Right cardiac atrium (tissue), 5 donors: ENCODE results near the gene B4GALNT1. TPM values are rescaled to one million over a fixed set of nuclear protein-coding genes. Genes with fewer than 3 reads are reported as not detected.

Source experiments
- ATAC-seq, 2 donors: fragments of 200-7000 bp; cut with Tn5 transposase; one replicate each; pipeline versions ENCODE4 v1.8.0 to v1.9.1; 2020; ENCODE audit warnings: moderate library complexity in 2 of 2, mild to moderate bottlenecking in 1 of 2
- DNase-seq, 3 donors: peaks; one replicate each; pipeline ENCODE4 v3.0.0-alpha.2; 2020
- H3K27ac ChIP-seq: one replicate; pipeline ENCODE4 v1.5.1; 2013; ENCODE audit warnings: mild to moderate bottlenecking, low read length, control low read depth, moderate library complexity
- H3K27me3 ChIP-seq: one replicate; pipeline ENCODE4 v1.6.1; 2013; ENCODE audit not compliant: control insufficient read depth, insufficient read depth
- H3K4me1 ChIP-seq: one replicate; pipeline ENCODE4 v1.6.1; 2013; ENCODE audit warnings: low read length; ENCODE audit not compliant: control insufficient read depth, insufficient read depth
- H3K4me3 ChIP-seq: one replicate; pipeline ENCODE4 v1.5.1; 2013; ENCODE audit warnings: low read length, control low read depth
- H3K9me3 ChIP-seq: one replicate; pipeline ENCODE4 v1.6.1; 2013; ENCODE audit warnings: low read length; ENCODE audit not compliant: control insufficient read depth
- WGBS: extraction: QIAGEN DNeasy Blood & Tissue Kit; methylation state at CpG from one replicate; pipeline ENCODE4 v1.1.7; 2013; 5-methylcytosine and 5-hydroxymethylcytosine counted together
- intact Hi-C, 4 donors: fragments of 100-400 bp; cut with DNase I; formaldehyde crosslinking; loops; one replicate each; pipeline versions ENCODE4 v1.11.0 to v1.14.0; 2022 to 2023
- polyA plus RNA-seq: library from polyadenylated mRNA; stranded (reverse); fragments of 200-250 nt; gene quantifications from one replicate; pipeline ENCODE4 v1.2.3, GENCODE V29; 2013
- total RNA-seq, 4 donors: library from RNA; stranded (reverse); fragmentation: NEBNext Ultra II Directional; extraction: Animal tissue kit (Norgen Biotek cat#: 25700); gene quantifications; one replicate each; pipeline ENCODE4 v1.2.1, GENCODE V29; 2021
- donor health status: healthy with polysubstance abuse.
- donor health status: DM: no; HTN: yes; CAD: no.
- donor health status: DM: no; HTN: no; CAD: no.
- donor health status: DM: no; HTN: yes; CAD: no; lungs with severe emphysema.
- donor health status: DM: yes; HTN: yes; CAD: no.

Gene B4GALNT1
- total and polyA plus RNA-seq, 5 donors, result 1.2 to 3.3 (median 2.3) TPM

DNA sequence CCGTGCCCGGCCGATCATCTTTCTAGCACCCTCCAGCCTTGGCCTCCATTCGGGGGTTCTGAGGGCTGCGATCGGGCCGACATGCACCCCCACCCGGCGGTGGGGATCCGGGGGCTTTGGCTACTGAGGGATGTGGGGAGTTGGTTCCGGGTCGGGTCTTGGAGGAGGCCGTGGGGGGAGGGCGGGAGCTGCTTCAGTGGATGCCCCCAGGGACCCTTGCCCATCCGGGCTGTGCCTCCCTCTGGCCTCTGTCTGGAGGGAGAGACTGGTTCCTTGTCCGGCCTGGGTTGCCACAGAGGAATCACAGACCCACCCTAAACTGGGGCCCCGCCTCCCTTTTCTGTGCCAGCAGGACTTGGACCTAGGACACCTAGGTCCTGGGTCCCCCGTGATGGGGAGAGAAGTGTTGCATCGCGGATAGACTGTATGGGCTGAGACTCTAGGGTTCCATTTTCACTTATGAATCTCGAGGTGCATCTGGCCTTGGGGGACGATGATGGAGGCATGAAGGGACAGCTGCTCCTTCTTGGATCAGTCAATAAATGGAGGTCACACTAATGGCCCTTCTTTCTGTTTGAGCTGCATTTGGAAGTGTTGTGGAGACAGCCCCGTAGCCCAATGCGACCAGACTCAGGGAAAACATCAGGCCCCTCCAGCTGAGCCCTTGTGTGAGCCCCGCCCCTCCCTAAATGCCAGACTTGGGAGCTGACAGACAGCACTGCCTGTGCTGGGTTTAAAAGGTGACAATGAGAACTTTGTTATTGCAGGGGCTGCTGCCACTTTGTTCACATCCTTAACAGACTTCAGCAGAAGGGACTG lies 27.8 kb downstream of the B4GALNT1 start:
- WGBS, result 7% methylated on average over 25 of the region's 25 CpGs
- DNase-seq (peak; percentile 57 to 87 (median 81)), ATAC-seq (peak; percentile 27 to 55)
- intact Hi-C loops, result no loop called here
- Histone ChIP-seq H3K9me3 (no peaks in the 10 kb centered on the region), H3K27me3 (no peaks in the 10 kb centered on the region), H3K4me1 (peaks cover 6% of the 10 kb centered on the region), H3K4me3 (peak overlapping the region; percentile 84), H3K27ac (peak overlapping the region; percentile 77)

DNA sequence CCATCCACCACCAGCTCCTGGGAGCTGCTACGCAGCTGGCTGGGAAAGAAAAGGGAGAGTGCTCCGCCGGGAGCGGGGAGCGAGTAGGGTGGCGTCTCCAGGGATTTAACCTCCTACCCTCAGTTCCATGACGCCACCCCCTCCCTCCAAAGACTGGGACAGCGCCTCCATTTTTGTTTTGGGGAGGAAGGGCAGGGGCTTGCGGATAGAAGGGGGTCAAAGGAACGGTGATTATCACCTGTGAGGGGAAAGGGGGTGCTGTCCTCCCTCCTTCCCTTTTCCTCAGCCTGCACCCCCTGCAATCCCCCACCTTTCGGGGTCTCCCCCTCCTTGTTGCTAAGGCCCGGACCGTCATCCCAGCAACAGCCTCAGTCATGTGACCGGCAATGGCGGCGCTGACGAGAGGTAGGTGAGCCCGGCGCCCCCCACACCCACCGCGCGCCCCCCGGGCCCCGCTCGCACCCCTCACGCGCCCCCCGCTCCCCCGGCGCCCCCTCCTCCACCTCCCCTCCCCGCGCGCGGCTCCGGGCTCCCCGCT lies 28.5 kb downstream of the B4GALNT1 start, which contains the start of gene DTX3:
Gene DTX3 (plus strand): TSS at position 371 of the 538 bp plus-strand sequence. CDS start 1,694 bp downstream, outside the sequence.
- H3K27ac ChIP-seq, result peak within 1 kb of the TSS; percentile 93
- ATAC-seq (peak; percentile 60 to 64), DNase-seq (peak; percentile 38 to 82 (median 79))
- peak within 1 kb of the TSS; percentile 84 for H3K4me3 ChIP-seq
- 2% methylated on average over 35 of the region's 36 CpGs for WGBS
- no peaks in the 10 kb centered on the region for H3K9me3 ChIP-seq
- intact Hi-C loops, result no loop called here
- H3K4me1 ChIP-seq, result peaks cover 6% of the 10 kb centered on the region
- H3K27me3 ChIP-seq, result no peaks in the 10 kb centered on the region

DNA sequence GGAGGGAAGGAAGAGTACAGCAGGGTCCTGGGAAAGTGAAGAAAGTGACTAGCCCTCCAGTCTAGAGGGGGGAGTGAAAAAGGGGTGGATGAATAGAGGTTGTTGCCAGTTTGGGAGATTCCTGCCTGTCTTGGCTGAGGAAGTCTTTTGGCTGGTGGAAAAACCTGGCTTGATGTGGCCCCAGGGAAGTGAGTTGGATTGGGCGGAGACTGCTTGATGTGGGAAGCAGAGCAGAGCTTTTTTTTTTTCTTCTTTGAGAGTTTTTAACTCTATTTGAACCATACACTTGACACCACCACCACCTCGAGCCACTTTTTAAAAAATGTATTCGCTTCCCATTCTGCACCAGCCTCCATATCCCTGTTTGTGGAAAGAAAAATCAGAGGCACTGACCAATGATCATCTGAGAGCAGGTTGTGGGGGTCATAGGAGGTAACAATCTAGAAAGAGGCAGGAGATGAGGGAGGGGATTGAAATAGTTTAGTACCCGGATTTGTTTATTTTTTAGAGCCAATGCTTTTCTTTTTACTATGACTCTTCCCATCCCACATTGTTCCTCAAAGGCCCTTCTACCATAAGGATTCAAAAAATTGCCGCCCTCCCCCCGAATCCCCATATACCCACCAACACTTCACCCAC lies 29.1 kb downstream of the B4GALNT1 start:
- Histone ChIP-seq H3K4me3 (peak overlapping the region; percentile 84), H3K9me3 (no peaks in the 10 kb centered on the region), H3K27ac (peak overlapping the region; percentile 93), H3K4me1 (peaks cover 6% of the 10 kb centered on the region), H3K27me3 (no peaks in the 10 kb centered on the region)
- intact Hi-C loops, result no loop called here
- ATAC-seq, result peak; percentile 71 to 73
- DNase-seq, result peak; percentile 52 to 80 (median 74)
- 23% methylated on average over 6 of the region's 6 CpGs for WGBS

DNA sequence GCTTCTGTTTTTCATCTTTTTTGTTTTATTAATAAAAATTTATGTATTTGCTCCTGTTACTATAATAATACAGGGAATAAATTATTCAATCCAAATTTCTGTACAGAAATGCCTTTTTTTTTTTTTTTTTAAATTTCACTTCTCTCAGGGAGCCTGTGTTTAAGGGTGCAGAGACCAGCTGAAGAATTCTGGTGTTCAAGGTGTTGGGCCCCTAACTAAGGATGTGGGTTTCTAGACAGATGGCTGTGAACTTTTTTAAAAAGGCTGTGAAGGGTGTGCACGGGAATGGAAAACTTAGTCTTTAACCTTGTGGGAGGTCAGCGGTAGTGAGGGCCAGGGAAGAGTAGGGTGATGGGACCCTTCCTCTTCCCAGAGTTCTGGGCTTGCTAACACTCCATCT lies 29.7 kb downstream of the B4GALNT1 start:
- ATAC-seq, result no peak
- 45% methylated on average over 2 of the region's 2 CpGs for WGBS
- Histone ChIP-seq H3K27ac (peak overlapping the region; percentile 93), H3K9me3 (no peaks in the 10 kb centered on the region), H3K4me3 (no peak overlapping the region), H3K4me1 (peaks cover 6% of the 10 kb centered on the region), H3K27me3 (no peaks in the 10 kb centered on the region)
- DNase-seq, result no peak
- intact Hi-C loops, result no loop called here

DNA sequence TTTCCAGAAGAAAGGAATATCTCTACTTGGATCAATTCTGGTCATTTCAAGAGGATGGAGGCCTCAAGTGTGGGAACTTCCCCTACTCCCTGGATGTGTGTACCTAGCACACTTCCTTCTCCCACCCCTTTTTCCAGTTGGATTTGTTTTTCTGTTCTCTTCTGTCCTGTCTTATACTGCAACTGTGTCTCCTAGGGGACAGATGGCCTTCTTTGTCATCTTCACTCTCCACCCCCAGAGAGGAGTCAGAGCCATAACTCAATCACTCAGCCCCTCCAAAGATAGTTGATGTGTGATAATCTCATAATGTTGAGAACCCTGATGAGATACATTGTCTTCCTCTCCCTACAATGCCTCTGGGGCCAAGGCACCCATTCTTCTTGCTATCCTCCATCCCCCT lies 30.5 kb downstream of the B4GALNT1 start:
- ATAC-seq (no peak), DNase-seq (no peak)
- peaks cover 6% of the 10 kb centered on the region for H3K4me1 ChIP-seq
- no peaks in the 10 kb centered on the region for H3K27me3 ChIP-seq
- H3K9me3 ChIP-seq, result no peaks in the 10 kb centered on the region
- H3K4me3 ChIP-seq, result no peak overlapping the region
- intact Hi-C loops, result no loop called here
- no peak overlapping the region for H3K27ac ChIP-seq

DNA sequence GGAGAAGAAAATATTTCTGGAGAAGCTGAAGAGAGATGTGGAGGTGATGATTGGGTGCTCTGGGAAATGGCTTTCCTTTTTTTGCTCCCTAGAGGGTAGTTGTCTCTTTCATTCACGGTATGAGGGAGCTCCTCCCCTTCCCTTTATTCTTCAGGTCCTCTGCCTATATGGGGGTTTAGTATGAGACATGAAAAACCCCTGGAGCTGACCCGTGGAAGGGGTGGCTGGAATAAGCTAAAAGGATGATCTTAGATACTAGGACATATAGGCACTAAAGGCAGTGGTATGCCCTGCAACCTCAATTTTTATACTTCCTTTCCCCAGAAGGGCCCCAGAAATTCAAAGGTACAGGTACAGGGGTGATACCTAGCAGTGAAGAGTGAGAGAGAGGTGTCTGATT lies 32.6 kb downstream of the B4GALNT1 start:
- ATAC-seq (no peak), DNase-seq (no peak)
- peaks cover 4% of the 10 kb centered on the region for H3K4me1 ChIP-seq
- no peak overlapping the region for H3K27ac ChIP-seq
- WGBS, result 59% methylated on average over 2 of the region's 2 CpGs
- H3K9me3 ChIP-seq, result no peaks in the 10 kb centered on the region
- no peak overlapping the region for H3K4me3 ChIP-seq
- H3K27me3 ChIP-seq, result no peaks in the 10 kb centered on the region
- intact Hi-C loops, result no loop called here

DNA sequence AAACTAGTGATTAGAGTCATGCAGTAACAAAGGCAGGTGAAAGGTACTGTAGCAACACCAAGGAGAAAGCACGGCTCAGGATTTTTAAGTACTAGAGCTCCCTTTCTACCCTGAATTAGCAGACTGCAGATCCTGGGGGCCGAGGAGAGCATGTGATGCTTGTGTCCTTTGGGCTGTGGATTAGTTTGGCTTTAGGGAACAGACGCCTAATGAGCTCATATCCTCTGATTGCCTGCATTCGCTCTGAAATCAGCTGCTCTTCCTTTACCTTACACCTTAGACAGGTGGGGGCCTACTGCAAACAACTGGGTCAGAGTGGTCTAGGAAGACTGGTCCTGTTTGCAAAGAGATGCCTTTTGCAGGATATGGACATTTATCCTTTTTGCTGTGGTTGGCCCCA lies 39.8 kb downstream of the B4GALNT1 start:
- intact Hi-C loops, result no loop called here
- H3K4me3 ChIP-seq, result no peak overlapping the region
- no peaks in the 10 kb centered on the region for H3K9me3 ChIP-seq
- peaks cover 6% of the 10 kb centered on the region for H3K4me1 ChIP-seq
- DNase-seq (no peak), ATAC-seq (no peak)
- no peaks in the 10 kb centered on the region for H3K27me3 ChIP-seq
- H3K27ac ChIP-seq, result no peak overlapping the region
- WGBS, result 87% methylated on average over 4 of the region's 4 CpGs

DNA sequence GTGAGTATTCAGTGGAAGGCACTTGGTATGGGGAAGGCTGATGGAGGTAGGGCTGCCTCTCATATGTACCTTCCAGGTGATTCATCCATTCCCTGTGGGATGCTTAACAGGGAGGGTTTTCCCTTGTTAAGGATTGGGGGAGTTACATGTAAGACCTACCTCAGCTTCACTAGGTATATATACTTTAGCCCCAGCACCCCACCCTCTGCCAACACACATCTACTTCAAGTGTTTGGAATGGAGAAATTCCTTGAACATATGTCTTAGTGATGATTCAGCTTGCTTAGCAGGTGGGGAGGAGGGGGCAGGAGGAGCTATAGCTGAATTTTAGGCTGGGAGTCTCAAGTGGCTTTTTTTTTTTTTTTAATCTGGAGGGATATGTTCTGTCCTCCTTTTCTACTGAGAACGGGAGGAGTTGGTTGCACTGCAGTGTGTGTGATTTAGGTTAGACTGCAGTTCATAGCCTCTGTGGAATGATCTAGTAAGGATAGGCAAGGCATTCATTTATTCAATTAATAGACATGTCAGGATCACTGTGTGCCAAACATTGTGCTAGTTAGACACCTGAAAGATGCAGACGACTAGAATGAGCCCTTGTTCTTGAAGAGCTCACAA lies 40.3 kb downstream of the B4GALNT1 start:
- intact Hi-C loops, result no loop called here
- no peak overlapping the region for H3K4me3 ChIP-seq
- no peaks in the 10 kb centered on the region for H3K27me3 ChIP-seq
- DNase-seq (no peak), ATAC-seq (no peak)
- H3K4me1 ChIP-seq, result peaks cover 6% of the 10 kb centered on the region
- no peaks in the 10 kb centered on the region for H3K9me3 ChIP-seq
- 83% methylated on average over 2 of the region's 2 CpGs for WGBS
- H3K27ac ChIP-seq, result no peak overlapping the region

DNA sequence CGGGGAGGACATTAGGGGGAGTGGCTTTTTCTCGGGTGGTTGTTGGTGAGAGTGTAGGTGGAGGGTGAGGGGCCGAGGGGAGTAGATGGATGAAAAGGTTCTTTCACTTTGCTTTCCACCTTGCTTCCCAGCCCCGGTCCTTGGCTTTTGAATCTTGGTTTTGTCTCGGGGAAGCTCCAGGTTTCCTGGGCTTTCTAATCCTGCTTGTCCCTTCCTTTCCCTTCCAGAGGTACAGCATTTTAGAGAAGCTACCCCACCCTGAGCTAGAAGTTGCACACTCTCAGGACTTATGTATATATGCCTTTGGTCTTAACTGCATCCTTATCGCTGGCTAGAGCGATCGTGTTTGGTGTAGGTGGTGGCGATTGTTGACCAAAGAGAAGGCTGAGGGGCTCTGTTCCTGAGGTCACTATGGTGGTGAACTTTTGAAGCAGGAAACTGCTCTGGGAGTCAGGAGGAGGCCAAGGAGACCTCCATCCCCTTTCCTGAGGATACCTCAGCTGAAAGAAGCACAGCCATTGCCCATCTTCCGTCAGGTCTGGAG lies 41.1 kb downstream of the B4GALNT1 start:
- Histone ChIP-seq H3K27me3 (no peaks in the 10 kb centered on the region), H3K27ac (no peak overlapping the region), H3K4me1 (peaks cover 6% of the 10 kb centered on the region), H3K4me3 (peak overlapping the region; percentile 67), H3K9me3 (no peaks in the 10 kb centered on the region)
- ATAC-seq, result no peak
- DNase-seq, result no peak
- WGBS, result 44% methylated on average over 10 of the region's 10 CpGs
- intact Hi-C loops, result no loop called here

DNA sequence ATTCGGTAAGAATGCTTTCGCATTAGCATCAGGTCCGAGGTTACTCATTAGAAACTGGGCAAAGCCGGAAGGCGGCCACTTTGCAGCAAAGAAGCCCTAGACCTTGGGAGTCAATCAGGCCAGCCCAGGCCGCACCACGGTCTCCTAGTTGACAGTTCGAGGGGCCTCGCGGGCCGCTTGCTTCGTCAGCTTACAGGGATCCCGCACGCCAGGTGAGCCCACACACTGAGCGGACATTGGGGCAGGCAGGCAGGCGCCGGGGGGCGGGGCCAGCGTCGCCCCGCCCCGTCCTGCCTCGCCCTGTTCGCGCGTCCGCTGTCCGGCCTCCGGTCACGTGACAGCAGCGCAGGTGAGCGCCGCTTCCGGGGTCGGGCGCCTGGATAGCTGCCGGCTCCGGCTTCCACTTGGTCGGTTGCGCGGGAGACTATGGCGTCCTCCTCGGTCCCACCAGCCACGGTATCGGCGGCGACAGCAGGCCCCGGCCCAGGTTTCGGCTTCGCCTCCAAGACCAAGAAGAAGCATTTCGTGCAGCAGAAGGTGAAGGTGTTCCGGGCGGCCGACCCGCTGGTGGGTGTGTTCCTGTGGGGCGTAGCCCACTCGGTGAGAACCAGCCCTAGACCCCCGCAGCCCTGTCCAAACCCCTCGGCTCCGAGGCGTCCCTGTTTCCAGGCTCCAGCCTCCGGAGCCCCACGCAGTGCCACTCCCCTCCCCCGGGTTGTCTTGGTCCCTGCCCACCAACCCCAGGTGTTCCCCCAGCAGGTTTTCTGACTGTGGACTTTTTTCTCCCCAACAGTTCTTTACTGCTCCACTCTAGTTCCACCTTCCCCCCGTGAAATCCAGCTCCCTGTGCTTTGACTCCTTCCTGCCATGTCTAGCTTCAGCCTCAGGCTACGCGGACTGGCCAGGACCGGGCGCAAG lies 41.9 kb downstream of the B4GALNT1 start, which contains the start of gene PIP4K2C:
Gene PIP4K2C (plus strand): TSS at position 329 of the 918 bp plus-strand sequence. CDS start 98 bp downstream, at position 427.
- peak within 1 kb of the TSS; percentile 67 for H3K4me3 ChIP-seq
- peak; percentile 97 to 98 for ATAC-seq
- H3K27ac ChIP-seq, result peak within 1 kb of the TSS; percentile 40
- no peaks in the 10 kb centered on the region for H3K27me3 ChIP-seq
- intact Hi-C loops, result no loop called here
- peaks cover 6% of the 10 kb centered on the region for H3K4me1 ChIP-seq
- WGBS, result under 1% methylated on average over 69 of the region's 69 CpGs
- peak; percentile 77 to 92 (median 90) for DNase-seq
- H3K9me3 ChIP-seq, result no peaks in the 10 kb centered on the region
